Right lobe of liver (tissue), 6 donors: ENCODE data around the gene GNB4. TPM values are rescaled to one million over a fixed set of nuclear protein-coding genes. Genes with fewer than 3 reads are reported as not detected.

Source experiments
- ATAC-seq, 4 donors: fragments of 200-7000 bp; cut with Tn5 transposase; one replicate each; pipeline ENCODE4 v1.9.1; 2020; ENCODE audit warnings: mild to moderate bottlenecking in 4 of 4, moderate library complexity in 4 of 4
- DNase-seq, 3 donors: peaks; one replicate each; pipeline ENCODE4 v3.0.0-alpha.2; 2020
- H3K27ac ChIP-seq, 3 donors: fragments of 200-600 bp; one replicate each; pipeline ENCODE4 v1.8.0; 2022
- H3K27me3 ChIP-seq, 2 donors: fragments of 200-600 bp; one replicate each; pipeline ENCODE4 v1.8.0; 2022
- H3K36me3 ChIP-seq, 4 donors: fragments of 200-600 bp; sonication (generic) in 1 of 4; one replicate each; pipeline versions ENCODE4 v1.5.1 to v1.8.0; 2017 to 2022; ENCODE audit warnings: control low read depth in 1 of 4
- H3K4me1 ChIP-seq, 4 donors: fragments of 200-600 bp; sonication (generic) in 1 of 4; one replicate each; pipeline versions ENCODE4 v1.5.1 to v1.8.0; 2017 to 2022; ENCODE audit warnings: control low read depth in 1 of 4
- H3K4me3 ChIP-seq, 3 donors: fragments of 200-600 bp; one replicate each; pipeline ENCODE4 v1.8.0; 2022
- H3K9me3 ChIP-seq, 4 donors: fragments of 200-600 bp; sonication (generic) in 1 of 4; one replicate each; pipeline versions ENCODE4 v1.5.1 to v1.8.0; 2017 to 2022; ENCODE audit warnings: control low read depth in 1 of 4
- CTCF ChIP-seq, 4 donors: fragments of 200-600 bp in 3 of 4; fragments of 450-650 bp in 1 of 4; IDR thresholded peaks; one replicate each; pipeline versions ENCODE4 v1.5.1 to v1.8.0; 2016 to 2022; ENCODE audit warnings: antibody characterized with exemption in 4 of 4, mild to moderate bottlenecking in 2 of 4
- POLR2A ChIP-seq: fragments of 450-650 bp; IDR thresholded peaks from one replicate; pipeline ENCODE4 v1.6.1; 2017; ENCODE audit warnings: antibody characterized with exemption, mild to moderate bottlenecking
- WGBS: methylation state at CpG from one replicate; pipeline ENCODE4 v1.1.6; 2018; ENCODE audit warnings: low coverage, low lambda C conversion rate; ENCODE audit not compliant: insufficient coverage; ENCODE audit errors: missing lambda C conversion rate; 5-methylcytosine and 5-hydroxymethylcytosine counted together
- intact Hi-C, 2 donors: fragments of 100-400 bp; cut with DNase I; formaldehyde crosslinking; loops; one replicate each; pipeline versions ENCODE4 v1.11.2 to v1.14.1; 2022
- total RNA-seq, 6 experiments: library from RNA; depleted of rRNA in 2 of 6; stranded (reverse); fragments of >200 nt in 2 of 6; fragmentation: NEBNext Ultra II Directional in 3 of 6; extraction: Animal tissue kit (Norgen Biotek cat#: 25700) in 3 of 6; gene quantifications; one replicate each; pipeline versions ENCODE4 v1.1.0 to v1.2.4, GENCODE V29; 2016 to 2023
- donor health status: DM: no; HTN: yes; CAD: no.
- donor health status: DM: no; HTN: no; CAD: no.
- donor health status: DM: no; HTN: no; CAD: no.
- donor health status: DM: no; HTN: yes; CAD: no.
- donor health status: DM: no; HTN: yes; CAD: no.

GNB4 gene
- total RNA-seq, 6 experiments from 2014 or later = 2.9 to 9.5 (median 5.2) TPM

GRCh38 chr3:179418610-179419009, 32.7 kb downstream of the GNB4 start:
- H3K27me3 ChIP-seq = no peaks in the 10 kb centered on the region
- WGBS = 79% methylated on average over 3 of the region's 3 CpGs
- no peak overlapping the region for H3K27ac ChIP-seq
- TF ChIP-seq CTCF (IDR thresholded peaks at IDR 0.05) (no peak), POLR2A (no peak)
- no peaks in the 10 kb centered on the region for H3K36me3 ChIP-seq
- no peak overlapping the region for H3K4me3 ChIP-seq
- no peaks in the 10 kb centered on the region for H3K4me1 ChIP-seq
- ATAC-seq = no peak
- no peaks in the 10 kb centered on the region for H3K9me3 ChIP-seq
- intact Hi-C loops = no loop called here
- DNase-seq = no peak

GRCh38 chr3:179416681-179417080, 34.6 kb downstream of the GNB4 start:
- ATAC-seq = no peak
- Histone ChIP-seq H3K4me1 (no peaks in the 10 kb centered on the region), H3K4me3 (no peak overlapping the region), H3K27me3 (no peaks in the 10 kb centered on the region), H3K9me3 (no peaks in the 10 kb centered on the region), H3K27ac (no peak overlapping the region), H3K36me3 (no peaks in the 10 kb centered on the region)
- TF ChIP-seq CTCF (IDR thresholded peaks at IDR 0.05) (no peak), POLR2A (no peak)
- 97% methylated on average over 2 of the region's 2 CpGs for WGBS
- intact Hi-C loops = no loop called here
- DNase-seq = no peak

GRCh38 chr3:179415377-179415776, 35.9 kb downstream of the GNB4 start:
- no peaks in the 10 kb centered on the region for H3K9me3 ChIP-seq
- no peaks in the 10 kb centered on the region for H3K27me3 ChIP-seq
- no peak overlapping the region for H3K27ac ChIP-seq
- DNase-seq (no peak), ATAC-seq (no peak)
- H3K4me1 ChIP-seq = no peaks in the 10 kb centered on the region
- TF ChIP-seq POLR2A (no peak), CTCF (IDR thresholded peaks at IDR 0.05) (no peak)
- H3K4me3 ChIP-seq = no peak overlapping the region
- whole genome bisulfite sequencing = 83% methylated on average over 4 of the region's 4 CpGs
- intact Hi-C loops = no loop called here
- H3K36me3 ChIP-seq = no peaks in the 10 kb centered on the region

GRCh38 chr3:179414804-179415203, 36.5 kb downstream of the GNB4 start:
- no peaks in the 10 kb centered on the region for H3K36me3 ChIP-seq
- no peaks in the 10 kb centered on the region for H3K27me3 ChIP-seq
- no peak overlapping the region for H3K27ac ChIP-seq
- DNase-seq = no peak
- TF ChIP-seq CTCF (IDR thresholded peaks at IDR 0.05) = no peak
- TF ChIP-seq POLR2A = no peak
- no peak overlapping the region for H3K4me3 ChIP-seq
- no peaks in the 10 kb centered on the region for H3K9me3 ChIP-seq
- WGBS = 89% methylated on average over 2 of the region's 2 CpGs
- intact Hi-C loops = no loop called here
- H3K4me1 ChIP-seq = no peaks in the 10 kb centered on the region
- ATAC-seq = no peak

GRCh38 chr3:179410999-179411398, 40.3 kb downstream of the GNB4 start:
- Histone ChIP-seq H3K36me3 (no peaks in the 10 kb centered on the region), H3K4me3 (no peak overlapping the region), H3K9me3 (no peaks in the 10 kb centered on the region), H3K27me3 (no peaks in the 10 kb centered on the region), H3K27ac (no peak overlapping the region), H3K4me1 (no peaks in the 10 kb centered on the region)
- intact Hi-C loops = no loop called here
- ATAC-seq = no peak
- DNase-seq = no peak
- TF ChIP-seq CTCF (IDR thresholded peaks at IDR 0.05) = no peak
- no peak for TF ChIP-seq POLR2A
